ENCODE results near the gene PDE5A.

Gene PDE5A

GRCh38 chr4:119532319-119532718, 96.3 kb downstream of the PDE5A start:
- H3K27me3 ChIP-seq (ENCODE audit: control insufficient read depth, insufficient read depth, low read length), result no peaks in the 10 kb centered on the region
- peaks cover 6% of the 10 kb centered on the region for H3K9me3 ChIP-seq (ENCODE audit: control insufficient read depth, low read depth, low read length)
- no peak overlapping the region for H3K4me3 ChIP-seq (ENCODE audit: low read length)
- no peak overlapping the region for H3K9ac ChIP-seq (ENCODE audit: low read length)
- peaks cover 6% of the 10 kb centered on the region for H3K36me3 ChIP-seq (ENCODE audit: control insufficient read depth, low read depth, low read length)
- no peak overlapping the region for H3K27ac ChIP-seq (ENCODE audit: low read length)
- peaks cover 32% of the 10 kb centered on the region for H3K4me1 ChIP-seq (ENCODE audit: control insufficient read depth, low read depth, low read length)

GRCh38 chr4:119529788-119530187, 98.8 kb downstream of the PDE5A start:
- H3K4me3 ChIP-seq (ENCODE audit: low read length), result no peak overlapping the region
- H3K27ac ChIP-seq (ENCODE audit: low read length), result no peak overlapping the region
- peaks cover 5% of the 10 kb centered on the region for H3K9me3 ChIP-seq (ENCODE audit: control insufficient read depth, low read depth, low read length)
- no peak overlapping the region for H3K9ac ChIP-seq (ENCODE audit: low read length)
- peaks cover 4% of the 10 kb centered on the region for H3K36me3 ChIP-seq (ENCODE audit: control insufficient read depth, low read depth, low read length)
- peaks cover 32% of the 10 kb centered on the region for H3K4me1 ChIP-seq (ENCODE audit: control insufficient read depth, low read depth, low read length)
- no peaks in the 10 kb centered on the region for H3K27me3 ChIP-seq (ENCODE audit: control insufficient read depth, insufficient read depth, low read length)

- peak overlapping the region; percentile 27 for H3K27ac ChIP-seq (ENCODE audit: low read length)
- H3K9me3 ChIP-seq (ENCODE audit: control insufficient read depth, low read depth, low read length), result no peaks in the 10 kb centered on the region
- H3K27me3 ChIP-seq (ENCODE audit: control insufficient read depth, insufficient read depth, low read length), result no peaks in the 10 kb centered on the region
- no peak overlapping the region for H3K9ac ChIP-seq (ENCODE audit: low read length)
- H3K4me3 ChIP-seq (ENCODE audit: low read length), result no peak overlapping the region
- H3K36me3 ChIP-seq (ENCODE audit: control insufficient read depth, low read depth, low read length), result peaks cover 6% of the 10 kb centered on the region
- peaks cover 21% of the 10 kb centered on the region for H3K4me1 ChIP-seq (ENCODE audit: control insufficient read depth, low read depth, low read length)
These were observed 101.6 kb downstream of the PDE5A start for GRCh38 chr4:119526786-119527550.

GRCh38 chr4:119525771-119526712, 102.6 kb downstream of the PDE5A start:
- Histone ChIP-seq H3K4me1 (ENCODE audit: control insufficient read depth, low read depth, low read length) (peaks cover 19% of the 10 kb centered on the region), H3K27me3 (ENCODE audit: control insufficient read depth, insufficient read depth, low read length) (no peaks in the 10 kb centered on the region), H3K9me3 (ENCODE audit: control insufficient read depth, low read depth, low read length) (no peaks in the 10 kb centered on the region), H3K9ac (ENCODE audit: low read length) (no peak overlapping the region), H3K27ac (ENCODE audit: low read length) (no peak overlapping the region), H3K36me3 (ENCODE audit: control insufficient read depth, low read depth, low read length) (peaks cover 6% of the 10 kb centered on the region), H3K4me3 (ENCODE audit: low read length) (no peak overlapping the region)

- Histone ChIP-seq H3K36me3 (ENCODE audit: control insufficient read depth, low read depth, low read length) (peaks cover 6% of the 10 kb centered on the region), H3K27me3 (ENCODE audit: control insufficient read depth, insufficient read depth, low read length) (no peaks in the 10 kb centered on the region), H3K4me1 (ENCODE audit: control insufficient read depth, low read depth, low read length) (peaks cover 17% of the 10 kb centered on the region), H3K4me3 (ENCODE audit: low read length) (no peak overlapping the region), H3K9me3 (ENCODE audit: control insufficient read depth, low read depth, low read length) (no peaks in the 10 kb centered on the region), H3K9ac (ENCODE audit: low read length) (no peak overlapping the region), H3K27ac (ENCODE audit: low read length) (no peak overlapping the region)
These were observed 103.4 kb downstream of the PDE5A start for GRCh38 chr4:119525005-119525749.

GRCh38 chr4:119523399-119523798, 105.2 kb downstream of the PDE5A start:
- no peak overlapping the region for H3K27ac ChIP-seq (ENCODE audit: low read length)
- no peaks in the 10 kb centered on the region for H3K27me3 ChIP-seq (ENCODE audit: control insufficient read depth, insufficient read depth, low read length)
- H3K9ac ChIP-seq (ENCODE audit: low read length), result no peak overlapping the region
- H3K4me3 ChIP-seq (ENCODE audit: low read length), result no peak overlapping the region
- H3K4me1 ChIP-seq (ENCODE audit: control insufficient read depth, low read depth, low read length), result peaks cover 17% of the 10 kb centered on the region
- H3K9me3 ChIP-seq (ENCODE audit: control insufficient read depth, low read depth, low read length), result no peaks in the 10 kb centered on the region
- peaks cover 6% of the 10 kb centered on the region for H3K36me3 ChIP-seq (ENCODE audit: control insufficient read depth, low read depth, low read length)

GRCh38 chr4:119521268-119521667, 107.3 kb downstream of the PDE5A start:
- no peak overlapping the region for H3K4me3 ChIP-seq (ENCODE audit: low read length)
- no peak overlapping the region for H3K27ac ChIP-seq (ENCODE audit: low read length)
- H3K4me1 ChIP-seq (ENCODE audit: control insufficient read depth, low read depth, low read length), result peaks cover 19% of the 10 kb centered on the region
- no peaks in the 10 kb centered on the region for H3K27me3 ChIP-seq (ENCODE audit: control insufficient read depth, insufficient read depth, low read length)
- H3K36me3 ChIP-seq (ENCODE audit: control insufficient read depth, low read depth, low read length), result peaks cover 12% of the 10 kb centered on the region
- H3K9ac ChIP-seq (ENCODE audit: low read length), result no peak overlapping the region
- H3K9me3 ChIP-seq (ENCODE audit: control insufficient read depth, low read depth, low read length), result no peaks in the 10 kb centered on the region

- H3K4me1 ChIP-seq (ENCODE audit: control insufficient read depth, low read depth, low read length), result peaks cover 19% of the 10 kb centered on the region
- no peaks in the 10 kb centered on the region for H3K9me3 ChIP-seq (ENCODE audit: control insufficient read depth, low read depth, low read length)
- H3K27me3 ChIP-seq (ENCODE audit: control insufficient read depth, insufficient read depth, low read length), result no peaks in the 10 kb centered on the region
- H3K4me3 ChIP-seq (ENCODE audit: low read length), result no peak overlapping the region
- H3K27ac ChIP-seq (ENCODE audit: low read length), result peak overlapping the region; percentile 37
- H3K36me3 ChIP-seq (ENCODE audit: control insufficient read depth, low read depth, low read length), result peaks cover 15% of the 10 kb centered on the region
- no peak overlapping the region for H3K9ac ChIP-seq (ENCODE audit: low read length)
These were observed 109.6 kb downstream of the PDE5A start for GRCh38 chr4:119518915-119519410.

- Histone ChIP-seq H3K27me3 (ENCODE audit: control insufficient read depth, insufficient read depth, low read length) (no peaks in the 10 kb centered on the region), H3K36me3 (ENCODE audit: control insufficient read depth, low read depth, low read length) (peaks cover 15% of the 10 kb centered on the region), H3K4me3 (ENCODE audit: low read length) (no peak overlapping the region), H3K9ac (ENCODE audit: low read length) (no peak overlapping the region), H3K27ac (ENCODE audit: low read length) (peak overlapping the region; percentile 37), H3K9me3 (ENCODE audit: control insufficient read depth, low read depth, low read length) (no peaks in the 10 kb centered on the region), H3K4me1 (ENCODE audit: control insufficient read depth, low read depth, low read length) (peaks cover 19% of the 10 kb centered on the region)
These were observed 110.2 kb downstream of the PDE5A start for GRCh38 chr4:119518230-119518892.

GRCh38 chr4:119517361-119518229, 111.0 kb downstream of the PDE5A start:
- Histone ChIP-seq H3K27ac (ENCODE audit: low read length) (no peak overlapping the region), H3K9me3 (ENCODE audit: control insufficient read depth, low read depth, low read length) (no peaks in the 10 kb centered on the region), H3K4me3 (ENCODE audit: low read length) (no peak overlapping the region), H3K4me1 (ENCODE audit: control insufficient read depth, low read depth, low read length) (peaks cover 19% of the 10 kb centered on the region), H3K36me3 (ENCODE audit: control insufficient read depth, low read depth, low read length) (peaks cover 19% of the 10 kb centered on the region), H3K9ac (ENCODE audit: low read length) (no peak overlapping the region), H3K27me3 (ENCODE audit: control insufficient read depth, insufficient read depth, low read length) (no peaks in the 10 kb centered on the region)
